Kidney capillary endothelial cell (primary cell): ENCODE measurements around the gene AHI1.

Source experiments
- DNase-seq: peaks from one replicate; pipeline ENCODE4 v3.0.0-alpha.2; 2018; ENCODE audit warnings: low spot score

Gene AHI1

GRCh38 chr6:135325624-135326424, 171.7 kb downstream of the AHI1 start:
- DNase-seq = no peak

GRCh38 chr6:135324531-135324930, 173.0 kb downstream of the AHI1 start:
- DNase-seq = no peak

DNA sequence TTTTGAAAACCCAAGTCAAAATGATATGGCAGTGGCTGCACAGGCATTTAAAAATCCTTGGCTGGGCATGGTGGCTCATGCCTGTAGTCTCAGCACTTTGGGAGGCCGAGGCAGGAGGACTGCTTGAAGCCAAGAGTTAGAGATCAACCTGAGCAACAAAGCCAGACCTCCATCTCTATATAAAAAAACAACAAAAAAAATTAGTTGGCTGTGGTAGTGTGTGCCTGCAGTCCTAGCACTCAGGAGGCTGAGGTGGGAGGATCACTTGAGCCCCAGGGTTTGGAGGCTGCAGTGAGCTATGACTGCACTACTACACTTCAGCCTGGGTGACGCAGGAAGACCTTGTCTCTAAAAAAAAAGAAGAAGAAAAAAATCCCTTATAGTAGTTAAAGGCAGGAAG, 173.6 kb downstream of the AHI1 start:
- DNase-seq = no peak

GRCh38 chr6:135323202-135323668, 174.3 kb downstream of the AHI1 start:
- DNase-seq = no peak

DNA sequence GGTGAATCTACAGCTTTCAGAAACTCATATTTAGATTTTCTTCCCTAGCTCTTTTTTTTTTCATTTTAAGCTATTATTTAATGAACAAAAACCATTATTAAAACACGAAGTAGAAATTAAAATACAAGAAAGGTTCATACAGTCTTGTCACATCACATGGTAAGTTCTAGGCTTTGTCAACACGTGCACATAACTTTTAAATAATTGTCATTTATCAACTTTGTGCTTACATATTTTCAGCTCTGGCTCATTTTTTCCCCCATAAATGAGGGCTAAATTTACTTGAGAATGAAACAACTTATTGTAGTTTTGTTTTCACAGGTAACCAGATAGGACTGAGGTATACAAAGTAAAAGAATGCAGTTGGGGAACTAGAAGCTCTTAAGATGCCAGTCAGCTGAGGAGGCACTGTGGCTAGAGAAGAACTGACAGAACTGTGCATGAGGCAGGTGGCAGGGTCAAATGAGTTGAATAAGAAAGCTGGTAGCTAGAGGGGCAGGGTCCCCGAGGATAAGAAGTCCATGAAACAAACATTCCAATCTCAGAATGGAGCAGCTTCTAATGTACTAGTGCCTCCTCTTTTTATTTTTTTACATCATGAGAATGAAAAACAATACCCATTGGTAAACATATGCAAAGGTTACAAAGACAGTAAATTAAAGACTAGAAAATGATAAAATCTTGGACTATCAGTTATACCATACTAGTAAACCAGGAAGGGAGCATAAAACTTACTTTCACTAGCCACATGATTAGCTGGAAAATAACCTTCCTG, 174.9 kb downstream of the AHI1 start:
- no peak for DNase-seq

DNA sequence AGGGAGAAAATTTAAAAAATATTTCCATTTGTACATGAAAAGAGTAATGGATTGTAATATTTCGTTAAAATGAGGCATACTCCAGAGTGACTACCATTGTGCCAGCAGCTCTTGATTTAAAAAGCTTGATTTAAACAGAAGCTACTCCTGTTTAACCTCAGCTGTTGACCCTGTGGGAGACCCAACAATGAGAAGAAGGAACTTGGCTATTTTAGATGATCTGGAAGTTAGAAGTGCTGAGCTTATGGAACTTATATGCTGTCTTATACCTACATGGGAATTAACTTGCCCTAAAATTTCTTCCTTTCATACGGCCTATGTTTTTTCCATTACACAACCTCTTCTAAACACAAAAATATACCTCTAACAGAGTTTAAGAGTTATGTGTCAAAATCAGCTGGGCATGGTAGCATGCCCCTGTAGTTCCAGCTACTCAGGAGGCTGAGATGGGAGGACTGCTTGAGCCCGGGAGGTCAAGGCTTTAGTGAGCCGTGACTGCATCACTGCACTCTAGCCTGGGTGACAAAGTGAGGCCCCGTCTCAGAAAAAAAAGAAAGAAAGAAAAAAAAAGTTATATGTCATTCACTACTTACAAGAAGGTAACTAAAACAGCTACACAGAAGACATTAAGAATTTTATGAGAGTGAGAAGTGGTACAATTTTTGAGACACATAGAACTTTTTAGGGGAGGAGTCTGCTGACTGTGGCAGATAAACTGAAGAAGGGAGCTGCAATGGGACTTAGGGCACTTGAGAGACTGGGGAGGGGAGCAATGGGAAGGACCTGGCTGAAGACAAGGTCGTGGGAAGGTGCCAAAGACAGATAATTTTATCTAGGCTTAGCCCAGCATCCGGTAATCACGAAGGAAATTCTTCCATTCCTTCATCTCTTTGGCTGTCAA, 176.6 kb downstream of the AHI1 start:
- DNase-seq = no peak

GRCh38 chr6:135319819-135320218, 177.7 kb downstream of the AHI1 start:
- DNase-seq = no peak

- DNase-seq = no peak
These were observed 178.6 kb downstream of the AHI1 start for GRCh38 chr6:135318738-135319469.

DNA sequence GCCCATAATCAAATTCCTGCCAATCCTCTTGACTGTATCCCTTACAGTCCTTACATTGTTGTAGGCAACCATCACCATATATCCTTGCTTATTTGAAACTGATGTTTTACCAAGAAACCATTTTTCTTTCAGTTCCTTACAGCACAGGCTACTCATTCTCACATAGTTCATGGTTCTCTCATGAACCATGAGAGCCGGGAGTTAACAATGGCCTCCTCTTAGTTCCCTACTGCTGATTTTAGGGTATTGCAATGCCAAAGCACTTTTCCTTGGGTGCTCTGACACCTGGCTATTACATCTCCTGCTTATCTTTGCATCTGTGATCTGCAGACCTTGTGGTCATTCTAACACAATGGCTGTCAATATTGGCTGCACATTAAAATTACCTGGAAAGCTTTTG, 183.0 kb downstream of the AHI1 start:
- no peak for DNase-seq

DNA sequence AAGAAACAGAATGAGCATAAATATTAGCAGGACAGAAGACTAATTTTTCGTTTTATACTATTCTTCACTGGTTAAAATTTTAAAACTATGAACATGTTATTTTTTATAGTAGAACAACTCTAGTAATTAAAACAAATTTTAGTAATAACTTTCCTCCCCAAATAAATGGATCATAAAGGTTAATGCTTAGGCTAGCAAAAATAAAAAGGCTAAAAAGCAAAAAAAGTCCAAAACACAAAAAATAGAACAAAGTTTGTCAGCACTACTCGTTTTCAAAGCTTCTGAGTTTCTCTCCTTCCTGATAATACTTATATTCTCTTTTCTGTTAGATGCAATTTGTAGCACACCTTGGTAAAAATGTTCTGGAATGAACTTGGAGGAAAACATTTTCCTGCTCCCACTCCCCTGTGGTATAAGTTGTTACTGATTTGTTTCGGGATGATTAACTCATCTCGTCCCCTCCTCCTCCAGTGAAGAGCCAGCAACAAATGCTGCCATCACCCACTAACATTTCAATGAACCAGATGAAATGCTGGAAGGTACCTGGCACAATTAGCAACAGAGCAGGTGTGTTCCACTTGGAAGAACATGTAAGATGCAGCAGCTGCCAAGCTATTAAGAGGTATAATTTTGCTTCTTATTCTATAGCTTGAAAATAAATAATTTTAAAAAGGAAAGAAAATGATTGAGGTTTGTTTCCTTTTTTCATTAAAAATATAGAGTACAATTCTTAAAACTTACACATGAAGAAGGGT, 185.9 kb downstream of the AHI1 start:
- no peak for DNase-seq

- no peak for DNase-seq
These were observed 187.2 kb downstream of the AHI1 start for GRCh38 chr6:135310291-135310690.

GRCh38 chr6:135306740-135307420, 190.7 kb downstream of the AHI1 start:
- DNase-seq = no peak

DNA sequence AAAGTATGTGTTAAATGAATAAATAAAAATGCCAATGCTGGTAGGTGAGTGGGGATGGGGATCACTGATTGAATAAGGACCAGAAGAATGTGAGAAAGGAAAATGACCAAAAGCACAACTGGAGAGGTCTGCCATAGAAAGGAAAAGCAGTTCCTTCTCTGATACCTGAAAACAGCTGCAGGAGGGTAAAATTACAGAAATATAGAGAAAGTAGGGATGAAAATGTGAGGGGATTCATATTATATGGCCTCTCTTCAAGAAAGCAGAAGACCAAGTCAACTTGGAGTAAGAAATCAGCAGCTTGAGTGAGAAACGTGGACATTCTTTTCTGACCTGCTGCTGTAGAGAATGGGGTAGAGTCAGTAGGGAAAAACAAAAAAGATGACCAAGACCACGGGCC, 191.4 kb downstream of the AHI1 start:
- DNase-seq = no peak

DNA sequence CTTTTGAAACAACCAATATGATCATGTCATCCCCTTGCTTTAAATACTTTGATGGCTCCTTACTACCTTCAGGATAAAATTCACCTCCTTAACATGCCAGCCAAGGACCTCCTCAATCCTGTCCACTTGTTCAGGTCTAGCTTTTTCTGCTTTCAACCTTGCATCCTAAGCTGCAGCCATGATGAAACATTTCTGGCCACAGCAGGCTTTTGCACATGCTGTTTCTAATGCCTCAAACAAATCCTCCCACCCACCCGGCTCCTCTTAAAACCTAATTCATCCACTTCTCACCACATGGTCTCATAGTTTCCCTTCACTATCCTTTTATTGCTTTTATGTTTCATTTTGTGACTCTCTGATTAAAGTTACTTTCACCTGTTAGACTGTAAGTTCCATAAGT, 191.9 kb downstream of the AHI1 start:
- no peak for DNase-seq

DNA sequence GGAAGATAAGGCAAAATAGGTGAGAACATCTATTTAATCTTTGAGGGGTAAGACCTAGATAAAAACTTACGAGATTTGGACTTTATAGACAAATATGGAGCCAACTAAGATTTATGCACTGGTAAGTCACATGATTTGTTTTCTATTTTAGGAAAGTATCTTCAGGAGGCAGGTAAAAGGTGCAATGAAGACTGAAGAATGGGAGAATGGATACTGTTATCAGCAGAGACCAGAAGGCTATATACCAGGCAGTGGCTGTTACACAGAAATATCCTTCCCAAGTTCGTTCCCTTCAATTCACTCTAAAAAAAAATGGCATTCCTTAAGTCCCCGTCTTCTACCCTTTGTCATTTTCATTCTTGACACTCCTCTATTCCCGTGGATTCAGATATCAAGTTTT, 192.7 kb downstream of the AHI1 start:
- no peak for DNase-seq

DNA sequence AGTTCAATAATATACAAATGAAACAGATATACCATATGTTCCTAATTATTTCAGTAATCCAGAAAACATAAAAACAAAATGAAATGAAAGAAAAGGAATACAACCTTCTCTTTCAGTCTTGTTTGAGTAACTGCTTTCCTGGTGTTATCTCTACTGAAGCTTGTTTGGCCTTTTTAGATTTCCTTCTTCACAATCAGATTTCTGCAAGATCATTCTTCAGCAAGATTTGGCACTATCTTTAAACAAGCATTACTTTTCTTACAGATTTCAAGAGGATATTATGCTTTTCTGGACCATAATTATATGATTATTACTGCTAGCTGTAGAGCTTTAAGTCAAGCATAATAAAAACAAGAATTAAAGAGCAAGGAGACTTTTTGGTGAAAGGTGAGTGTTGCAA, 196.2 kb downstream of the AHI1 start:
- DNase-seq = no peak

GRCh38 chr6:135300576-135300975, 197.0 kb downstream of the AHI1 start:
- no peak for DNase-seq

DNA sequence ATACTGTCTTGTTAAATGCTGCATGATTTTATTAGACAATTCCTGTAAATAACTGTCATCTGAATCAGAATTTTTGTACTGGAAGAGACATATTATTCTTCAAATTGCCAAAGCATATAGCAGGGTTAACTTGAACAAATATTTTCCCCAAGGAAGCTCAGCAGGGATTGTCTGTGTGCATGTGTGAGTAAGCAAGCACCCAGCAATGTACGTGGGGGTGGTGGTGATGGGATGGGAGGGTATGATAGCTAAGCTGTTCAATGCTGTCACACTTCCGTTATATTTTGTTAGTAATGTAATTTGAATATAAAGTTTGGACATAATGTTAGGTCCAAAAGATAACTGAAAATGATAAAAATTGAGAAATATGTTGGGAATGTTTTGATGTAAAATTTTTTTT, 198.3 kb downstream of the AHI1 start:
- DNase-seq = no peak

- DNase-seq = no peak
These were observed 199.1 kb downstream of the AHI1 start for GRCh38 chr6:135298455-135298854.

DNA sequence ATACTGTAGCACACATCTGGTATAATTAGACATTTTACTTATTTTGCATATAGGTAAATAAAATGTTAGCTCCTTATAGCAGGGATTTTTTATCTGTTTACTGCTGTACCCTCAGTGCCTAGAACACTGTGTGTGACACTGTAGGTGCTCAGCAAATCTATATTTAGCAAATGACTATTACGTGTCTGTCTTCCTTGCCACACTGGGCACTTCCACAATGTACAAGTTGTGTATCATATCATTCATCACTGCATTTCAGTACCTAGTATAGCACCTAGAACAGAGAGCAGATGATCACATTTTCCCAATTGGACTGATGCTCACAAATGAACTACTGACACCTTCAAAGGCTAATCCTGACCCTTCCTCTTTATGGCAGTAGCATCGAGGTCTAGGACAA, 200.8 kb downstream of the AHI1 start:
- no peak for DNase-seq
